ENCODE data around the gene SLAMF7.
A peak's percentile ranks its signal among the peaks of the same experiment; 100 is the strongest.
"Not testable (repeated sequence)": the region's sequence is repeated elsewhere in the genome, so short reads cannot be mapped to it uniquely, and the experiment has no call there.

GRCh38 chr1:160692390-160692789 lies 46.7 kb upstream of the SLAMF7 start:
- peak in 2 of 3 experiments; percentile 17 to 20 for TF ChIP-seq CTCF (optimal IDR thresholded peaks at IDR 0.05 in 1 of 3, IDR thresholded peaks at IDR 0.05 in 1 of 3, conservative IDR thresholded peaks at IDR 0.05 in 1 of 3; ENCODE audit: extremely low read depth in 1 of 3, insufficient read depth in 2 of 3, low read length in 3 of 3)
- TF ChIP-seq EZH2 (IDR thresholded peaks at IDR 0.05; ENCODE audit: low read length): not testable (repeated sequence)
